Caco-2 (cell line): ENCODE data around the gene ADCY5. TPM values are rescaled to one million over a fixed set of nuclear protein-coding genes. Genes with fewer than 3 reads are reported as not detected.

Source experiments
- BruUV-seq: library from RNA; stranded (reverse); fragments of 400-500 nt; replicated peaks from 2 replicates; lab custom pipeline; 2021; lab: Mats Ljungman, UMichigan
- CTCF ChIA-PET: fragments of 300-600 bp; sonication (Branson Sonifier 250); formaldehyde crosslinking; loops from one replicate; lab custom pipeline; 2022; ENCODE audit warnings: antibody characterized with exemption; lab: Charles Lee
- POLR2A ChIA-PET: fragments of 300-600 bp; sonication (Branson Sonifier 250); formaldehyde crosslinking; loops from one replicate; lab custom pipeline; 2022; ENCODE audit warnings: antibody characterized with exemption; lab: Charles Lee
- DNase-seq, 2 experiments: peaks; one replicate each; pipeline versions ENCODE4 v3.0.0 to v3.0.0-alpha.2; 2020 to 2022
- H3K27me3 ChIP-seq: replicated peaks from 2 replicates; pipeline ENCODE4 v1.6.0; 2011; ENCODE audit warnings: low read length; ENCODE audit not compliant: control insufficient read depth, insufficient read depth
- H3K36me3 ChIP-seq: 2 replicates; pipeline ENCODE4 v1.5.1; 2011; ENCODE audit warnings: low read length; ENCODE audit not compliant: control insufficient read depth, insufficient read depth
- H3K4me1 ChIP-seq: fragments of 250-450 bp; sonication (Bioruptor Pico); 2 replicates; pipeline ENCODE4 v1.5.1; 2020; ENCODE audit warnings: mild to moderate bottlenecking
- H3K4me3 ChIP-seq: 2 replicates; pipeline ENCODE4 v1.5.1; 2011; ENCODE audit warnings: low read depth, mild to moderate bottlenecking, control low read depth, low read length
- H3K9me3 ChIP-seq: fragments of 250-450 bp; sonication (Bioruptor Pico); 2 replicates; pipeline ENCODE4 v1.5.1; 2020; ENCODE audit warnings: mild to moderate bottlenecking, moderate library complexity
- H3K27ac Mint-ChIP-seq: one replicate; pipeline ENCODE4 v1.8.0; 2022; ENCODE audit warnings: mixed read lengths; ENCODE audit not compliant: unreplicated experiment
- H3K27me3 Mint-ChIP-seq: one replicate; pipeline ENCODE4 v1.8.0; 2022; ENCODE audit warnings: mixed read lengths; ENCODE audit not compliant: insufficient read depth, unreplicated experiment
- H3K36me3 Mint-ChIP-seq: one replicate; pipeline ENCODE4 v1.8.0; 2022; ENCODE audit warnings: mild to moderate bottlenecking, mixed read lengths; ENCODE audit not compliant: insufficient read depth, unreplicated experiment
- H3K4me1 Mint-ChIP-seq: one replicate; pipeline ENCODE4 v1.8.0; 2022; ENCODE audit warnings: low read depth, mixed read lengths; ENCODE audit not compliant: unreplicated experiment
- H3K4me3 Mint-ChIP-seq: one replicate; pipeline ENCODE4 v1.8.0; 2022; ENCODE audit warnings: mild to moderate bottlenecking, moderate library complexity, mixed read lengths; ENCODE audit not compliant: unreplicated experiment
- H3K9me3 Mint-ChIP-seq: one replicate; pipeline ENCODE4 v1.8.0; 2022; ENCODE audit warnings: mixed read lengths; ENCODE audit not compliant: unreplicated experiment
- CTCF ChIP-seq, 2 experiments: fragments of 200-600 bp in 1 of 2; IDR thresholded peaks; 1 replicate in 1 of 2; 2 replicates in 1 of 2; pipeline versions ENCODE4 v1.5.1 to v1.8.0; 2011 to 2022; ENCODE audit warnings: antibody characterized with exemption in 1 of 2, control low read depth in 1 of 2, inconsistent platforms in 1 of 2, low read depth in 1 of 2, low read length in 1 of 2, mild to moderate bottlenecking in 1 of 2, moderate library complexity in 1 of 2; ENCODE audit not compliant: insufficient read depth in 1 of 2, severe bottlenecking in 1 of 2, unreplicated experiment in 1 of 2
- intact Hi-C: fragments of 100-400 bp; cut with micrococcal nuclease; formaldehyde crosslinking; loops from one replicate; pipeline ENCODE4 v1.10.0; 2022; ENCODE audit not compliant: unreplicated experiment
- total RNA-seq: library from RNA; stranded (reverse); gene quantifications from 2 replicates; pipeline ENCODE4 v1.2.3, GENCODE V29; 2022

Gene ADCY5
- total RNA-seq, 1 experiment from 2014 or later, result 0.91 TPM

GRCh38 chr3:123337948-123338619 is 110.8 kb downstream of the ADCY5 start:
- CTCF ChIA-PET, result interaction anchor here (1.0 kb wide), 1 partner anchor 246 kb away, joined by 3 read pairs; no protein-coding TSS in a partner anchor
- no peaks in the 10 kb centered on the region for H3K4me1 ChIP-seq
- H3K4me3 ChIP-seq, result no peak overlapping the region
- Mint-ChIP-seq H3K36me3 (no peaks in the 10 kb centered on the region), H3K9me3 (no peaks in the 10 kb centered on the region), H3K27ac (no peak overlapping the region), H3K4me1 (no peaks in the 10 kb centered on the region), H3K27me3 (no peaks in the 10 kb centered on the region), H3K4me3 (no peak overlapping the region)
- H3K36me3 ChIP-seq, result no peaks in the 10 kb centered on the region
- no peaks in the 10 kb centered on the region for H3K27me3 ChIP-seq
- intact Hi-C loops, result no loop called here
- POLR2A ChIA-PET, result no interaction called here
- H3K9me3 ChIP-seq, result no peaks in the 10 kb centered on the region
- TF ChIP-seq CTCF (IDR thresholded peaks at IDR 0.05; ENCODE audit: insufficient read depth in 1 of 2, low read depth in 1 of 2, low read length in 1 of 2, severe bottlenecking in 1 of 2, unreplicated experiment in 1 of 2), result no peak
- no TSS peak for BruUV-seq
- DNase-seq, result no peak

- H3K27ac Mint-ChIP-seq, result no peak overlapping the region
- Histone ChIP-seq H3K36me3 (no peaks in the 10 kb centered on the region), H3K4me1 (no peaks in the 10 kb centered on the region; the same call in 1 of the 2 replicates), H3K4me3 (no peak overlapping the region), H3K27me3 (no peaks in the 10 kb centered on the region), H3K9me3 (no peaks in the 10 kb centered on the region)
- ChIA-PET CTCF (no interaction called here), POLR2A (no interaction called here)
- no peak overlapping the region for H3K4me3 Mint-ChIP-seq
- no peak for DNase-seq
- H3K9me3 Mint-ChIP-seq, result no peaks in the 10 kb centered on the region
- no peaks in the 10 kb centered on the region for H3K36me3 Mint-ChIP-seq
- H3K4me1 Mint-ChIP-seq, result no peaks in the 10 kb centered on the region
- intact Hi-C loops, result no loop called here
- no TSS peak for BruUV-seq
- no peak for TF ChIP-seq CTCF (IDR thresholded peaks at IDR 0.05; ENCODE audit: insufficient read depth in 1 of 2, low read depth in 1 of 2, low read length in 1 of 2, severe bottlenecking in 1 of 2, unreplicated experiment in 1 of 2)
- no peaks in the 10 kb centered on the region for H3K27me3 Mint-ChIP-seq
Measured at GRCh38 chr3:123337226-123337625, 111.7 kb downstream of the ADCY5 start.

GRCh38 chr3:123336441-123336851 is 112.4 kb downstream of the ADCY5 start:
- TF ChIP-seq CTCF (IDR thresholded peaks at IDR 0.05; ENCODE audit: insufficient read depth in 1 of 2, low read depth in 1 of 2, low read length in 1 of 2, severe bottlenecking in 1 of 2, unreplicated experiment in 1 of 2), result no peak
- H3K4me3 Mint-ChIP-seq, result no peak overlapping the region
- H3K27ac Mint-ChIP-seq, result no peak overlapping the region
- no TSS peak for BruUV-seq
- no peak for DNase-seq
- no peaks in the 10 kb centered on the region for H3K36me3 Mint-ChIP-seq
- no peak overlapping the region for H3K4me3 ChIP-seq
- intact Hi-C loops, result no loop called here
- H3K27me3 Mint-ChIP-seq, result no peaks in the 10 kb centered on the region
- H3K27me3 ChIP-seq, result no peaks in the 10 kb centered on the region
- ChIA-PET CTCF (no interaction called here), POLR2A (no interaction called here)
- H3K9me3 ChIP-seq, result no peaks in the 10 kb centered on the region
- no peaks in the 10 kb centered on the region for H3K9me3 Mint-ChIP-seq
- H3K36me3 ChIP-seq, result no peaks in the 10 kb centered on the region
- no peaks in the 10 kb centered on the region for H3K4me1 Mint-ChIP-seq
- no peaks in the 10 kb centered on the region; the same call in 1 of the 2 replicates for H3K4me1 ChIP-seq
